Activated T-cell treated with anti-CD3 and anti-CD28 coated beads, Interleukin-2, amount 50 U/mL, for 1 hour (primary cell): ENCODE data around the gene CXADR.

ENCODE experiments used
- DNase-seq: peaks from one replicate; pipeline ENCODE4 v3.0.0-alpha.2; 2020

CXADR gene

GRCh38 chr21:17545007-17545406, 32.2 kb downstream of the CXADR start:
- DNase-seq, result no peak

- DNase-seq, result no peak
These were observed 35.4 kb downstream of the CXADR start for GRCh38 chr21:17548262-17548661.

GRCh38 chr21:17550671-17551308, 37.9 kb downstream of the CXADR start:
- DNase-seq, result no peak

GRCh38 chr21:17552410-17552809, 39.6 kb downstream of the CXADR start:
- DNase-seq, result no peak

- DNase-seq, result no peak
These were observed 41.3 kb downstream of the CXADR start for GRCh38 chr21:17554120-17554519.

GRCh38 chr21:17554679-17555465, 42.0 kb downstream of the CXADR start:
- DNase-seq, result no peak

- DNase-seq, result no peak
These were observed 47.7 kb downstream of the CXADR start for GRCh38 chr21:17560377-17561025.

- DNase-seq, result no peak
These were observed 57.9 kb downstream of the CXADR start for GRCh38 chr21:17570786-17571185.

- no peak for DNase-seq
These were observed 59.6 kb downstream of the CXADR start for GRCh38 chr21:17572431-17572830.

- no peak for DNase-seq
These were observed 62.2 kb downstream of the CXADR start for GRCh38 chr21:17575076-17575475.

- no peak for DNase-seq
These were observed 63.4 kb downstream of the CXADR start for GRCh38 chr21:17576080-17576835.

- DNase-seq, result no peak
These were observed 64.9 kb downstream of the CXADR start for GRCh38 chr21:17577701-17578100.

GRCh38 chr21:17578162-17578561, 65.3 kb downstream of the CXADR start:
- no peak for DNase-seq

GRCh38 chr21:17578876-17579275, 66.0 kb downstream of the CXADR start:
- DNase-seq, result no peak

GRCh38 chr21:17580319-17580718, 67.5 kb downstream of the CXADR start:
- no peak for DNase-seq

GRCh38 chr21:17583898-17584297, 71.1 kb downstream of the CXADR start:
- DNase-seq, result no peak

- DNase-seq, result no peak
These were observed 73.1 kb downstream of the CXADR start for GRCh38 chr21:17585875-17586450.

- DNase-seq, result no peak
These were observed 77.6 kb downstream of the CXADR start for GRCh38 chr21:17590430-17590829.

- no peak for DNase-seq
These were observed 84.8 kb downstream of the CXADR start for GRCh38 chr21:17597680-17598079.

- no peak for DNase-seq
These were observed 85.6 kb downstream of the CXADR start for GRCh38 chr21:17598437-17598836.

GRCh38 chr21:17602874-17603273, 90.0 kb downstream of the CXADR start:
- DNase-seq, result no peak

- DNase-seq, result no peak
These were observed 94.8 kb downstream of the CXADR start for GRCh38 chr21:17607684-17608083.

- DNase-seq, result no peak
These were observed 96.8 kb downstream of the CXADR start for GRCh38 chr21:17609681-17610080.
